Brain pericyte (primary cell): ENCODE results near the gene CFAP65.

Experiments
- DNase-seq: peaks from one replicate; pipeline ENCODE4 v3.0.0-alpha.2; 2012; ENCODE audit warnings: low read depth, low spot score

Gene CFAP65

DNA sequence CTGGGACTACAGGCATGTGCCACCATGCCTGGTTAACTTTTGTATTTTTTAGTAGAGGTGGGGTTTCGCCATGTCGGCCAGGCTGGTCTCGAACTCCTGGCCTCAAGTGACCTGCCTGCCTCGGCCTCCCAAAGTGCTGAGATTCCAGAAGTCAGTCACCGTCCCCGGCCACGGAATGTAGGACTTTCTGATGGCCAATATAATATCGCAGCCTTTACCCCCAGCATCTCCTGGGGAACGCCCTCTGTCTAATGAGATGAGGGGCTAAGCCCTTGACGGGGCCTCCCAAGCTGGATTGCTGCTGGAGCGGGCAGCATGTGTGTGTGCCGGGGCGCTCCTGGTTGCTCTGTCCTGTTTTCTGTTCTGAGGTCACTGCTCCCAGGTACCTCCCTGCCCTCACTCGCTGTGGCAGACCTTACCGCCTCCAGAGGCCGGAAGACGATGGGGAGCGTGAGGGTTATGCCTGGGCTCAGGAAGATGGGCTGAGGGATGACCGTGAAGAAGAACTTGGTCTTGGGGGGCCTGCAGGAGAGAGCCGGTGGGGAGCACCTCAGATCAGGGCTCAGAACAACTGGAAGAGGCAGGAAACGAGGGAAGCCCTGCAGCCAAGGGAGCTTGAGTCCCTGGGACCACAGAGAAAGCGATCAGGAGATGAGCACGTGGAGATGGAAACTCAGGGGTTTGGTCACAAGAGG is 9.1 kb downstream of the CFAP65 start:
- DNase-seq = no peak

DNA sequence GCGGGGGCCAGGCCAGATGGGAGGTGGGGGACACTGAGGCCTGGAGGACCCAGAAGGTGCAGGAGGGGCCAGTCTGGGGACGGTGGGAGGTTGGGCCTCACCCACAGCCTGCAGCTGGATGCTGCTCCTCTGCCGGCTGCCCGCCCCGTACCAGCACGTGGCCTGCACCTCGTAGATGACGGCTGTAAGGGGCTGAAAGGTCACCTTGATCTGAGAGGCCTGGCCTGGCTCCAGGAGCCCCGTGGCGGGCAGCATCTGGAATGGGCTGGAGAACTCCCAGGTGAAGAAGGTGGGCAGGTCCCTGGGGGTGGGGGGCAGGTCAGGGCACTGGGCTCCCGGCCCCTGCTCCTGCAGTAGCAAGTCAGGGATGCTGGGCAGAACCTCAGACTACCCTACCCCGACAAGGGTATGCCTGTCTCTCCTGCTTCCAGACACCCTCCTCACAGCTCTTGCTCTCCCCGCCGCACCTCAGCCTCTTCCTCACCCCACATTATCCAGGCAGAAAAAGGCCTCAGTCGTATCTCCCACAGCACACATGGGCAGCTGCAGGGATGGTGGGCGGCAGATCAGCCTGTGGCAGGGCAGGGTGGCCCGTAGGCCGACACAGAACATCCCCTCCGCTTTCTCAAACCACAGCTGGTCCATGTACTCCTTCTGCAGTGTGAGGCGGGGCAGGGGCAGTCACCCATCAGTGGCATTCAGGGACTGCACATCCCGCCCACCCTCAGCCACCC is 10.1 kb downstream of the CFAP65 start:
- DNase-seq = no peak

DNA sequence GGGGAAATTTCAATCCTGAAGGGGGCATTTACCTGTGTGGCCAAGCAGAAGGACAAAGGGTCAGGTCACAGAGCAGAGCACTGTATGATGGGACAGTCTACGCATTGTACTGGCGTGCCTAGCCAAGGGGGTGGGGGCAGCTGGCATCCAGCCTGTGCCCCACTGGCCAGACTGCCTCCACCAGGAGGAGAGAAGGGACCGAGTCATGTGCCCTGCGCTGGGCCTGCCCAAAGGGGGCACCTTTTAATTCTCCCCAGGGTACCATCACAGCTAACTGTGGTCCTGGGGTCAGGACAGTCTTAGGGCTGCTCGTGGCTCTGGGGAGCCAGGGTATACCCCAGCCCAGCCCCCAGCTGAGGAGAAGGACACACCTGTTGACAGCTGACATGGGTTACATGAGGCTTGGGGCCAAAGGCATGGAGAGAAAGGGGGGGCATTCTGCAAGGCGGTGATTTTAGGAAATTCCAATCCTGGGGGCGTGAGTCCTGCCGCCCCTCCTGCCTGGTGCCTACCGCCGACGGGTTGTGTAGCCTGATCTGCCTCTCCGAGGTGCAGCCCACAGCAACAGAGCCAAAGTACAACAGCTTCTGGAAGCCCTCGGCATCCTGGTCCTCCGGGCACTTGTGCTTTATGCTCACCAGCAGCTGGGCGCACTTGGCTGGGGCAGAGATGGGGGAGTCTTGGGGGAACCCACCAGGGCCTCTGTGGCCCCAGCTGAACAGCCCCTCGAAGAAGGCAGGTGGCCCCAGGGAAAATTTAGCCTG is 11.0 kb downstream of the CFAP65 start:
- DNase-seq = no peak

DNA sequence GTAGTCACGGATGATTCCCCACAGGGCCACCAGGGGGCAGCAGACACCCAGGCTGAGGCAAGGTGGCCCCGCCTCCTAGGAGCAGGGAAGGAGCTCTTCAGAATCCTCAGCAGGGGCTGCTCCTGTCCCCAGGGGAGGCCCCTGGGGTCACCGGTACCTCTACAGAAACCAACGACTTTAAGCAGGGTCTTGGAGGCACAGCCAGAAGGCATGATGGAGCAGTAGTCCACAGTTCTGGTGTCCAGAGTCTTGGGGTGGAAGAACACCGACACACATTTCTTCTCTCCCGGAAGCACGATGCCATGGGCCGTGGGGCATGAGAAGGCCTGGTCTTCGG is 11.5 kb downstream of the CFAP65 start:
- DNase-seq = no peak

DNA sequence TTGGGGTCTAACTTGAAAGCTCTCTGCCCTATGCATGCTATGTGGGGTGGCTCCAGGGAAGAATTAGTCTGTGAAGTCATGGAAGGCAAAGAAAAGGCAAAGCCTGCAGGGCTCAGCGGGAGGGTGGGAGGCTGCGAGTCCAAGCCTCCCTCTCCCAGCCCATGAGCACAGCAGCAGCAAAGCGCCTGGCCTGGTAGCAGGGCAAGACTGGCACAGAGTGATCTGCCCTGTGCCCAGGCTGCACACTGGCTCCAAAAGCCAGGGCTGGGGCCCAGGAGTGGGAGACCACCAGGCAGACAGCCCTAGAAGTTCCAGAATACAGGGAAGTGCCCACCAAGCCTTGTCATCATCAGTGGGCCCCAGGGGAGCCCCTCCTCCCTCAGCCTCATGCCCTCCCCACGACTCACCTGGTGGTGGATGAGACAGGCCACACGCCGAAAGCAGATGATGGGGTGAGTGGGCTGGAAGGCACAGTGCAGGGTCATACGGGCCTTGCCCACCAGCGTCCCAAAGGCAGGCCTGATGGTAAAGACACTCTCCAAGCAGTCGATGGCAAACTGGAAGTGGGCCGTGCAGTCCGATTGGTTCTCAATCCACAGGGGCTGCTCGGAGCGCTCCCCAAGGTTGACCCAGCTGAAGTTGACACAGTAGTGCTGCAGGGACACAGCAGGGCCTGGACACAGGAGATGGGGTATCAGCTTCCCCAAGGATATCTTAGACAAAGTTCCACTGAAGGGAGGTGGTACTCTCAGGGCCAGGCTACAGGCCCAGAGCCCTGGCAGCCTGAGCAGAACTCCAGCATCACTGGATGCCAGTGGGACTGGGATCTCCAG is 12.1 kb downstream of the CFAP65 start:
- no peak for DNase-seq

DNA sequence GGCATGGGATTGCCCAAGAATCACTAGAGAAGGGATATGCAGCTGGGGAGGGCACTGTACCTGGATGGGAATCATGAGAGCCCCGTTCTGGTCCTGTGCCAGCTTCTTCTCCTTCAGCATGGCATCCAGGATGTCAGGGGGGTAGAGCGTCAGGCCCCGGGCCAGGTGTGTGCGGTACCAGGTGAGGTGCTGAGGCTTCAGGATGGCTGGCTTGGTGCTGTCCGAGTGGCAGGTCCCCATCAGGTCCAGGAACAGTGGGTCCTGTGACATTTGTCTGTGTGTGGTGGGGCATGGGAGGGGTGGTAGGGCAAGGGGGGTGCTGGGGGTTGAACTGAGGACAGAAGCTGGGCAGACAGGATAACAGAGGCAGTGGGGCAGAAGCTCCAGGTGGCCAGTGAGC is 13.2 kb downstream of the CFAP65 start:
- DNase-seq = no peak

DNA sequence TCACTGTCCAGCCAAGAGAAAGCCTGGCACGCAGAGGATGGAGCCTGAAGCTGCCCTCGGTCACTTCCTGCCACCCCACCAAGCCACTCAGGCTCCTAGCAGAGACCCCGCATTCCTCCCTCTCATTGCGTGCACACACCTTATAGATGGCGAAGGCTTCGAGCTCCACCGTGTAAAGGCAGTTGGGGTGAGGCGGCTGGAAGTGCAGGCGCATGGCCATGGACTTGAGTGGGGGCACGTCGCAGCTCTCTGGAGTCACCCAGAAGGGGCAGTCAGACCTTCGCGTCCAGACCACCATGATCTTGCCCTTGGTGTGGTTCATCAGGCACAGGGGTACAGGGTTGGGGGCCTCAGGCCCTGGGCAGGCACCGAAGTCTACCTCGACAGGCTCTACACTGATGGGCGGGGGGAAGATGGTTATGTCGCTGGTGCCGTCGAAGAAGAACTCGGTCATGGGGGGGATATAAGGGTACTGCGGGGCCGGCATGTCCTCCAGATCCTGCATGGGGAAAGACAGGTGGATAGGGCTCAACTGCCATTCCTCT is 13.7 kb downstream of the CFAP65 start:
- DNase-seq = no peak

DNA sequence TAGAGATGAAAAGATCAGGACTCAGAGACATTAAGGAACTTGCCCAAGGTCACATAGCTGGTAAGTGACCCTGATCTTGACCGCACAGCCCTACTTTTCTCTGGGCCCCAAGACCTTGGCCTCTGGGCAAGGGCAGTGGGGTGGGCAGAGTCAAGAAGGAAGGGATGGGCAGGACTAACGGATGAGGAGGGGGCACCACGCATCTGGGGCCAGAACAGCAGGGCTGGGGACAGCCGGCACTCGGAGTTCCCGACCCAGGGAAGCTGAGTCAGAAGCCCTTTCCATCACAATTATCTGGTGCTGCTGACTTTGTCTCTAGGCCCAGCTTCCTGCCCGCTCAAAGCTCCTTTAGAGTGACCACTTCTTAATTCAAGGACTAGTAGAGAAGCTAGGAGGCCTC is 14.4 kb downstream of the CFAP65 start:
- no peak for DNase-seq

DNA sequence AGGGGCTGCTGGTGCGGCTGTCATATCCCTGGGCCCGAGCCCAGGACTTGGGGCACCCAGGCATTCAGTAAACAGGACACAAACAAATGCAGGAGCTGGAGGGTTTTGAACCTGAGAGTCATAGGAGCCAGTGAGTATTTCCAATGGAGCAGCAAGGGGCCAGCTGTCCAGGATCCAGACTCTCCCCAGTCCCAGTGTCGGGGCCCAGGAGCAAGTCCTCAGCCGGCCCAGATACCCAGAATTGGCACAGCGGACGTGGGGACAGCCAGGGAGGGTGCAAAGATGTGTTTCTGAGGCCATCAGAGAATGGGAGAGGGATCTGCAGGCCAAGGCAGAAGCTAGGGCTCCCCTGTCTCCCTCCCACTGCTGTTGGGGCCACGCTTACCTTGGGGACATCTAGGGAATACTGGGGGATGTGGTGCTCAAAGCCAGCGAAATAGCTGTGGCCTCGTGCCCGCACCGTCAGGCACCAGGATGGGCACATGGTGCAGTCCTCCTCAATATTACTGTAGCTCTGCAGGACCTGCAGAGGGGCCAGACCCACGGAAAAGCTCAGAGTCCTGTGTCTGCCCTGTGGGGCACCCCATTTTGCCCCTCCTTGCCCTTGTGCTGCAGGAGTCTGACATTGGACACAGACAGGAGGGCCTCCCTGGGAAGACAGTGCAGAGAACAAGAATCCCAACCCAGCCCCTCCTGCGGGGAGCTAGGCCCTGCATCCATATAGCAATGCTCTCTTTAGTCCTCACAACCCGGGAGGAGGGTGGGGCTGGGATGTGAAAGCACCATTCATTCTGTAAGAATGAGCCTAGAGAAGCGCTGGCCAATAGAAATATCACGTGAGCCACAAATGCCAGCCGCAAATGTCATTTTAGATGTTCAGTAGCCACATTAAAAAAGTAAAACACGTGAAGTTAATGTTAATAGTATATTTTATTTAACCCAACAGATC is 15.4 kb downstream of the CFAP65 start:
- no peak for DNase-seq

DNA sequence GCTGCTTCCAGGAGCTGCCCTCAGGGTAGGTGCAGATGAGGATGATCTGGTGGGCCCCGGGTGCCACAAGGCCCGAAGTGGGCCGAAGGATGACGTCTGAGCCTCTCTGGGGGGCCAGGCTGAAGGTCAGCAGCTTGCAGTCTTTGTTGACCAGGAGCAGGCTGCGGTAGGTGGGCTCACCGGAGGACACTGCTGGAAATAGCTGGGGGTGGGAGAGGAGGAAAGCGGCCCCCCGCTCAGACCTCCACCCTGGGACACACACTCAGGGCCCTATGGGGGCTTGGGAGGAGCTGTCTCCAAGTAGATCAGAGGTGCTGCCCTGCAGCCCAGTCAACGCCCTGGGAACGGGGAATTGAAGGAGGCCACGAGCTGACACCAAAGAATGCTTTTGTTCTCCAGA is 17.3 kb downstream of the CFAP65 start:
- no peak for DNase-seq

DNA sequence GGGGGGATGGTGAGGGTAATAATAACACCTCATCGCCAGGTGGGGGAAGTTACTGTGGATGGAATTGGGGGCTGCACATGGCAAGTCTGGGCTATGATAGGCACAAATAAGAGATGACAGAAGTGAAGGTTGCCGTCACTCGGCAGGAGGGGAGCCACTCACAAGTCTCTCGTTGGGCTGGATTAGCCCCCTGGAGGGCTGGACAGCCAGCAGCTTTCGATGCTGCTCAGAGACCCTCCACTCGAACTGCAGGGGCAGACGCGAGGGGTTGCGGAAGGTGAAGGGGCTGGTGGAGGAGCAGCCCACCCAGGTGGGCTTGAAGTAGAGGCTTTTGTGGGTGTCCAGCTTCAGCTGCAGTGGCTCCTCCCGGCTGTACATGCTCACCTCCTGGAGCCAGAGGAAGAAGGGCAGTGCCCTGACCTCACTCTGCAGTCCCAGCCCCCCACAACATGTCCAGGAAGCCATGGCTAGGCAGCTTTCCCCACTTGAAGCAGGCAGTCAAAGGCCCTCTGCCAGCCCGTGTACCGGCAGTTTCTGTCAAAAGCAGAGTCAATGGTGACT is 18.2 kb downstream of the CFAP65 start:
- DNase-seq = no peak

DNA sequence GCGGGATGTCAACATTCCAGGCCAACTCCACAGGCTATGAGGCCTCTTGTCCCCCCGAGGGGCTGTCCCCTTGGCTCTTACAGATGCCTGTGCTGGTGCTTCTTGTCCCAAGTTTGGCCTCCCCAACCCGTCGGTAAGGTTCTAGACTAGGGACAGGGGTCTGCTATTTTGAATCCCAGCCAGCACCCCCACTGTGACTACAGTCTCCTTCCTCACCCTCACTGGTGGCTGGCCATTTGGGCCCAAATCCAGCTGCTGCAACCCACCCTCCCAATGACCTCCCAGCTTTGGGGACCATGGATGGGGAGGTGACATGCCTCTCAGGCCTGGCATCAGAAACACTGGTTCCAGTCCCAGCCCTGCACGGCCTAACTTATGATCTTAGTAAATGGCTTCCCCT is 18.7 kb downstream of the CFAP65 start:
- no peak for DNase-seq

DNA sequence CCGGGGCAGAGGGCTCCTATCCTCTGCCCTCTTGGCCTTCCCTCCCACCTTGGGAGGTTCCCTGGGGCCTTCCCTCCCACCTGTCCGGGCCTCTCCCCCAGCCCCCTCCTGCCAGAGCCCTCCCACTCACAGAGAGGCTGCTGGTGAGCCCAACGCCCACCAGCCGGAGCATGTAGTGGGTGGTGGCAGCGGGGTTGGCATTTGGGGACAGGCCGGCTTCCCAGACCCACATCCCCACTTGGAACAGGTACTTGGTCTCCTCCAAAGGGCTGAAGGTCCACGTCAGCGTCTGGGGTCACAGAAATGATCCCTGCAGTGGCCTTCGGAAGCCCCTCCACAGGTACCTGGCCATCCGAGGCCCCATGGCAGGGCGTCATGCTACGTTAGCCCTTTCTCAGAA is 19.3 kb downstream of the CFAP65 start:
- DNase-seq = no peak

DNA sequence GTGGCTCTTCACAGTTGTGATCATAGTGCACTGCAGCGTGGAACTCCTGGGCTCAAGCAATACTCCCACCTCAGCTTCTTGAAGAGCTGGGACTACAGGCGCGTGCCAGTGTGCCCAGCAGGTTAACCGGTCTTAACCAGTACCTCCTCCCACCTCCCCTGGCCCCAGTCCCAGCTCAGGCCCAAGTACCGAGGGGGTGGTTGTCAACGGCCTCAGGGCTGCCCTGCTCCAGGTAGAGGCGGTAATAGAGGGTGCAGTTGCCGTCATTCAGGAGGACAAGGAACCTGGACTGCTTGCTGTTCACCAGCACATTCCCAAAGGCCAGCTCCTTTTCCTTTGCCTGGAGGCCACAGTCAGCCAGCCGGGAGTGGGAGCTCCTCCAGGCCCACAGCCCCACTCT is 19.7 kb downstream of the CFAP65 start:
- DNase-seq = no peak

DNA sequence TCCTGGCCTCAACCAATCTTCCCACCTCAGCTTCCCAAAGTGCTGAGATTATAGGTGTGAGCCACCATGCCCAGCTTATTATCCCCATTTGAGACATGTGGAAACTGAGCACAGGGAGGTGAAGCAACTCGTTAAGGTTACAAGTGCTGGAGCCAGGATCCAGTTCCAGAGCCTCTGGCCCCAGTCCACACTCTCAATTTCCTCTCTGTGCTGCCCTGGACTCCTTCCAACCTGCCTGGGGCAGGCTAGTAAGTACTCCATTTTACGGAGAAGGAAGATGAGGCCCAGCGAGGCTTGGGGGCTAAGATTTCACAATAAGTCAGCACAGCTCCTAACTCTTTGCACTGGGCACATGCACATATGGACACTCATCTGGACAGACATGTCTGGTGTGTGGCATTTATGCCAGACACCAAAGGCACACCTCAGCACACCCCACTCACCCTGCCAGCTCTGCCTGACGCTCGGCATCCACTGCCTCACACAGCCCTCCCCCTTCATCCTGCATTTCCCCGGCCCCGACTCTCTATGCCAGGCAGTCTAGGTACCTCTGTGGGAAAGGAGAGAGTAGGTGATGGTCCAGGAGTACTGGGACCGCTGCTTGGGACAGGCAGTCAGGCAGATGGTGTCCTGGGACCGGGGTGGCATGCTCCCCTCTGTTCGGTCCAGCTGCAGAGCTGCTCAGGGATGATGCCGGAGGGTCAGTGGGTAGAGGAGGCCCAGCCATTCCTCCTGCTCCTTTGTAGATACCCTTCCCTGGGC is 20.5 kb downstream of the CFAP65 start:
- DNase-seq = no peak

DNA sequence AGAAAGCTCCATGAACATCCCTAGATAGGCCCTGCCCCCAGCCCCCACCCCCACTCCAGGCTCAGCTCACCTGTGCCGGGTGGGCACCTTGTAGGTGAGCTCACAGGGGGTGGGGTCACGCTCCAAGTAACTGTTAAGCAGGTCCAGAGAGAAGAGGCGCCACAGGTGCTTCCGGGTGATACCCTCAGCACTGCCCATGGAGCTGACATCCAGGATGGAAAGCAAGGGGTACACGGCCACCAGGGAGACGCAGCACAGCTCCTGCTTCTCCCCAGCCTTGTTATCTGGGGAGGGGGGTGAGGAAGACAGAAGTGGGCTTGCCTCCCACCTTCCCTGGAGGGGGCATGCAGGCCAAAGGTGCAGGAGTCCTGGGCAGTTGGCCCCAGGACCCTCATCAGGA is 21.9 kb downstream of the CFAP65 start:
- no peak for DNase-seq

DNA sequence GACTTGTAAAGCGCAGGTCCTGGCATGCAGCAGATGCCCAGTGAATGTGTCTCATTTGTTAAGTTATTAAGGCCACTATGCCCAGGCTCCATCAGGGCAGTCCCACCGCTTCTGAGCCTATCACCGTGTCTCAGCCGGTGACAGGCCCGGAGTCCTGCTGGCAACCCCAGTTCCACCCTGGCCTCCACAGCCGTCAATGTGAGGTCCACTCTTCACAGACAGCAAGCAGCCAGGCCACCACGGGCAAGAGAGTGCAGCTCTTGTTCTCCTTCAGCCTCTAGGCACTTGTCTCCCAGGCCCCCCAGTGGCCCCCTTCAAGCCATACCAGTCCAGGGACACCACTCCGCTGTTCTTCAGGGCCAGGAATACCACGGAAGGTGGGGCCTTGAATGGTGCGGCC is 22.6 kb downstream of the CFAP65 start:
- no peak for DNase-seq

DNA sequence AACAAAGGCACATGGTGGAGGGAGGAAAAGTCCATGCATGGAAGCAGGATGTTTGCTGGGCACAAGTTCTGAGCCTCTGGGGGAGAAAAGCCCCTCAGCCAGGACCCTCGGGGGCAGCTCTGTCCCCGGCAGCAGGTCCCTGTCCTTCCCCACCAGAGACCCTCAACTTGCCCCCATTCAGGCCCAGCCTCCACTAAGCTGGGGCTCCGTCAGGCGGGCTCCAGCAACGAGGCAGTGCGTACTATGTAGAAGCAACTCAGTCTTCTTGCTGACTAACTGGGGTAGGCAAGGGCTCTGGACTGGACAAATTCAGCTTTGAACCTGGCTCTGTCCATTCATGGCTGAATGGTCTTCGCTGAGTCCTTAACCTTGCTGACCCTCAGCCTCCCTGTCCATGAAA is 23.0 kb downstream of the CFAP65 start:
- no peak for DNase-seq

DNA sequence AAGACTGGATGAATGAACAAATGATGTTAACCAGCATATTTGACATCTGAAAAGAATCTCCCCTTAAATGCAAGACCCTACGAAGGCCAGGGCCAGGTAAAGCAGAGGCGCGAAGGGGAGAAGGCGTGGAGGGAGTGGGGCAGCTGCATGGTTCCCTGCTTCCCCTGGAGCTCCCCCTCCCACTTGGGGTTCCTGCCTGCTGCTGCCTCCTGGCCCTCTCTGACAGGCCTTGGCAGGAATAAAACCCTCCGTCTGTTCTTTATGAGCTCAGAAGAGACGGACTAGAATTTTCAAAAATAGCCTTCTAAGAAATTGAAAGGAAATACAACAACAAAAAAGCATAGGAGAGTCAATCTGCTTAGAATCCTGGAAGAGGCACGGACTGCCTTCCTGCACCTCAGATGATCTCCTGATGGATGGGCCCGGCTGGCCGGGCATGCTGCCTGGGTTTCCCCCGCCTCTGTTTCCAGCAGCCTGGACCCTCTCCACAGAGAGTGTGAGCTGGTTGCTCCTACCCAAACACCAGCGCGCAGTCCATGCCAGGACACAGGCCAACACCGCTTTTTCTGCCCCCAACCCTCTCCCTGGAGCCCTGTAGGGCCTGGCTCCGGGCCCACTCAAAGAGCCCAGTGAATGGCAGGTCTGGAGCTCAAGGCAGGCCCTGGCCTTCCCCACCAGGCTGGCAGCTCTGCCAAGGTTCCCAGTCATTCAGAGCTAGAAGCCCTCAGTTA is 23.9 kb downstream of the CFAP65 start:
- DNase-seq = no peak
